Keratinocyte (primary cell): ENCODE measurements around the gene APOL3.

ENCODE experiments used
- EZH2 ChIP-seq: IDR thresholded peaks from one replicate; pipeline ENCODE4 v1.6.1; 2012; ENCODE audit warnings: inconsistent platforms, mild to moderate bottlenecking, low read length, moderate library complexity
- TF ChIP-seq, protein P1 (sequence below), 3 experiments: IDR thresholded peaks in 1 of 3; conservative IDR thresholded peaks in 1 of 3; optimal IDR thresholded peaks in 1 of 3; 2 replicates in 2 of 3; 3 replicates in 1 of 3; pipeline versions ENCODE3 to v1.5.1; 2011; ENCODE audit warnings: low read length in 3 of 3, mild to moderate bottlenecking in 3 of 3, moderate library complexity in 2 of 3, control low read depth in 1 of 3, inconsistent platforms in 1 of 3; ENCODE audit not compliant: insufficient read depth in 2 of 3; ENCODE audit errors: extremely low read depth in 1 of 3

DNA sequence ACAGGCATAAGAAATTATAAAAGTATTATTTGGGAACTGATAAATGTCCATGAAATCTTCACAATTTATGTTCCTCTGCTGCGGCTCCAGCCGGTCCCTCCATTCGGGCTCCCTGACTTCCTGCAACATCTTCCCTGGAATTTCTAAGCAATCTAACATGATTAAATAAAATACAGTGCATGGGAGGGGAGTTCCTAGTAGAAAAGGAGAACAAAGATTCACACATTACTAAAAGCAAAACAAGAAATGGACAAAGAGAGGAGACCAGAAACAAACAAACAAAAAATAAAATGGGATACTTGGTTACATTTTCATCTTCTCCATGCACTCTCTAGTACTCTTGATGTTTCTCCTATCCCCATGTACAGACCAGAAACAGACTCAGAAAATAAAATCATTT lies 49.7 kb upstream of the APOL3 start:
- TF ChIP-seq, protein P1, sequence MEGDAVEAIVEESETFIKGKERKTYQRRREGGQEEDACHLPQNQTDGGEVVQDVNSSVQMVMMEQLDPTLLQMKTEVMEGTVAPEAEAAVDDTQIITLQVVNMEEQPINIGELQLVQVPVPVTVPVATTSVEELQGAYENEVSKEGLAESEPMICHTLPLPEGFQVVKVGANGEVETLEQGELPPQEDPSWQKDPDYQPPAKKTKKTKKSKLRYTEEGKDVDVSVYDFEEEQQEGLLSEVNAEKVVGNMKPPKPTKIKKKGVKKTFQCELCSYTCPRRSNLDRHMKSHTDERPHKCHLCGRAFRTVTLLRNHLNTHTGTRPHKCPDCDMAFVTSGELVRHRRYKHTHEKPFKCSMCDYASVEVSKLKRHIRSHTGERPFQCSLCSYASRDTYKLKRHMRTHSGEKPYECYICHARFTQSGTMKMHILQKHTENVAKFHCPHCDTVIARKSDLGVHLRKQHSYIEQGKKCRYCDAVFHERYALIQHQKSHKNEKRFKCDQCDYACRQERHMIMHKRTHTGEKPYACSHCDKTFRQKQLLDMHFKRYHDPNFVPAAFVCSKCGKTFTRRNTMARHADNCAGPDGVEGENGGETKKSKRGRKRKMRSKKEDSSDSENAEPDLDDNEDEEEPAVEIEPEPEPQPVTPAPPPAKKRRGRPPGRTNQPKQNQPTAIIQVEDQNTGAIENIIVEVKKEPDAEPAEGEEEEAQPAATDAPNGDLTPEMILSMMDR (optimal IDR thresholded peaks at IDR 0.05 in 1 of 3, IDR thresholded peaks at IDR 0.05 in 1 of 3, conservative IDR thresholded peaks at IDR 0.05 in 1 of 3; ENCODE audit: extremely low read depth in 1 of 3, insufficient read depth in 2 of 3, low read length in 3 of 3), result no peak
- no peak for TF ChIP-seq EZH2
